ENCODE data around the gene VAV2.
"Not testable (repeated sequence)": the region's sequence is repeated elsewhere in the genome, so short reads cannot be mapped to it uniquely, and the experiment has no call there.

Gene VAV2

GRCh38 chr9:133933426-133934026 is 58.6 kb downstream of the VAV2 start:
- DNase-seq: no peak

GRCh38 chr9:133932633-133933032 is 59.5 kb downstream of the VAV2 start:
- peak; percentile 11 for DNase-seq

- DNase-seq: no peak
These were observed 59.9 kb downstream of the VAV2 start for GRCh38 chr9:133932181-133932580.

- DNase-seq: no peak
These were observed 61.2 kb downstream of the VAV2 start for GRCh38 chr9:133930682-133931485.

GRCh38 chr9:133930046-133930681 is 62.0 kb downstream of the VAV2 start:
- DNase-seq: no peak

GRCh38 chr9:133929599-133929998 is 62.5 kb downstream of the VAV2 start:
- no peak for DNase-seq

GRCh38 chr9:133928248-133928764 is 63.8 kb downstream of the VAV2 start:
- no peak for DNase-seq

GRCh38 chr9:133927041-133927440 is 65.1 kb downstream of the VAV2 start:
- DNase-seq: no peak

GRCh38 chr9:133926165-133926856 is 65.8 kb downstream of the VAV2 start:
- no peak for DNase-seq

GRCh38 chr9:133924453-133924852 is 67.7 kb downstream of the VAV2 start:
- no peak for DNase-seq

- DNase-seq: not testable (repeated sequence)
These were observed 68.5 kb downstream of the VAV2 start for GRCh38 chr9:133923608-133924007.

GRCh38 chr9:133921866-133922265 is 70.3 kb downstream of the VAV2 start:
- no peak for DNase-seq

GRCh38 chr9:133920471-133920870 is 71.7 kb downstream of the VAV2 start:
- DNase-seq: no peak

GRCh38 chr9:133919253-133920115 is 72.6 kb downstream of the VAV2 start:
- DNase-seq: no peak

GRCh38 chr9:133918111-133918813 is 73.9 kb downstream of the VAV2 start:
- no peak for DNase-seq

GRCh38 chr9:133917375-133917774 is 74.7 kb downstream of the VAV2 start:
- no peak for DNase-seq

- no peak for DNase-seq
These were observed 76.0 kb downstream of the VAV2 start for GRCh38 chr9:133916159-133916541.

GRCh38 chr9:133915534-133916158 is 76.5 kb downstream of the VAV2 start:
- DNase-seq: no peak

GRCh38 chr9:133914442-133915342 is 77.4 kb downstream of the VAV2 start:
- DNase-seq: no peak
